ENCODE data around the gene DRGX.

Gene DRGX

DNA sequence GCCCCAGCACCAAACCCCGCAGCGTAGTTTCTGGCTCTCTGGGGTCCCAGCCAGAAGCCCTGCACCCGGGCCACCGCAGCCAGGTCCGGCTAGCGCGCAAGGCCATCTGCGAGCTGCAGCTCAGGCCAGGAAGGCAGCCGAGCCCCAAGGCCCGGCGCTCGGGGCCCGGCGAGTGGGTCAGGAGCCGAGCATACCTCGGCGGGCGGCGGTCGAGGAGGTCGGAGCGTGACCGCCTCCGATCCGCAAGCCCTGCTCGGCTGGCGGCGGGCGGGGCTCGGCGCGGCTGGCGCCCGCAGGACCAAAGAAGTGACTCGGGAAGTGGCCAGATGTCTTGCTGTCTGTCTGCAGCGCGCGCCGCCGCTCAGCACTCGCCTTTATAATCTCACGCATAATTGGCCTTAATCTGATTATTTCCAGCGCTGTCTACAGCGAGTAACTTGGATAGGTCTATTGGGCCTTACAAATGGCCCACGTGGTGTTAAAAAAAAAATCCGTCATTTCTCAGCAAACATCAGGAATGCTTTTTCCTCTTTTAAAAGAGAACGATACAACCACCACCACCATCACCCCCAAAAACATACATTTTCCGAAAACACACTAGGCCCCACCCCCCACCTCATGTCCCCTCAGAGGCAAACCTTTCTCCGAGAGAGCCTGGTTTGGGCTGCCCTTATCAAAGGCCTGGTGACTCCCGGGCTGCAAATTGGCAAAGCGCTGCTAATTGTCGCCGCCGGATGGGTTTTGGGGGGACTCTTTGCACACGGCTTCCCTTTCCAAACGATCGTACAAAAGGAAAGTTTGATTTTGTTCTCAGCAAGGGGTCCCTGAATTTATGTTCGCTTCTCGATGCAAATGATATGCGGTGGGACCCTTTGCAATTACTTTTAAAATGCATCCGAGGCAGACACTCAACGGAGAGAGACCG lies at the start of gene DRGX:
Gene DRGX (minus strand): TSS at position 349 of the 925 bp plus-strand sequence. CDS start 649 bp downstream, outside the sequence.
- DNase-seq (ENCODE audit: low read depth in 2 of 3, low spot score in 2 of 3), result no peak

- no peak for DNase-seq (ENCODE audit: low read depth in 2 of 3, low spot score in 2 of 3)
These were observed 48.5 kb upstream of the DRGX start for GRCh38 chr10:49444349-49444748.

GRCh38 chr10:49442863-49443262 lies 47.0 kb upstream of the DRGX start:
- no peak for DNase-seq (ENCODE audit: low read depth in 2 of 3, low spot score in 2 of 3)

DNA sequence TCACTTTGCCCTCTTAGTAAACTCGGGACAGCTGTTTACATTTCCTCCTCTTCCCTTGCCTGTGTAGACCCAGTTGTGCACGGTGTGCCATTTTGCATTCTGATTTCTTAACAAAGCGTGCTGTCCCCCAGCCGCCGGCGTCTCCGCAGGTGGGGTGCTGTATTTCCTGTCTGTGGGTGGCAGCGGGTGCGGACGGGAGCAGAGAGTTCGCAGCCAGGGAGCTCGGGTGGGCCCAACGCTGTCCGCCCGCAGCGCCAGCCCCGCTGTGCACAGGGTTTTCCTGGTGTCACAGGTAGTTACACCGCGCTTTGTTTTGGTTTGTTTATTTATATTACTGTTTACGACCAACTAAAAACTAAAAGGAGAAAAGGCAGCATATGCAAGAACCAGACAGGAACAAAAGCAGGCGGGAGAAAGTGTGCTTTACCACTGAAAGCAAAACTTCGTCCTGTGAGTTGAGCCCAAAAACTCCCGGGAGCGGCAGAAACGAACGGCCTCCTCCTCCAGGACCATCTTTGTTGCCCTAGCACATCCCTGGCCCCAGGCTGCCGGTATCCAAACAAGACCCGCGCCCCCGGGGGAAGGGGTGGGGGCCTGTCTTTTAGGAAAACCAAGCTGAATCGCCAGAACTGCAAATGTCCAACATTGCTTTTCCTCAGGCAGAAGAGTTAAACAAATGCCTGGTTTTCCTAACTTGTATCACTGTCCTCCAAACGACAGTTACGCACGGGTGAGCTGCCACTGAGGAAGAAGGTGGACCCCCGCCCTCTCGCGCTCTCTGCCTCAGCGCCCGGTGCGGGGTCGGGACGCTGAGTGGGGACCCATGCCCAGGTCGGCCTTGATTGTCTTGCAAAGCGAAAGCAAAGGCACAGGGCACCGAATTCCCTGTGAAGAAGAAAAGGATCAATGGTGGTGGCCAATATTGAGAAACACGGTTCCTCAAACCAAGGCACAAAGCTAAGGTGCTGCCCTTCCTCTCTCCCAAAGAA lies 45.9 kb upstream of the DRGX start:
- no peak for DNase-seq (ENCODE audit: low read depth in 2 of 3, low spot score in 2 of 3)

- no peak for DNase-seq (ENCODE audit: low read depth in 2 of 3, low spot score in 2 of 3)
These were observed 39.3 kb upstream of the DRGX start for GRCh38 chr10:49435225-49435624.

DNA sequence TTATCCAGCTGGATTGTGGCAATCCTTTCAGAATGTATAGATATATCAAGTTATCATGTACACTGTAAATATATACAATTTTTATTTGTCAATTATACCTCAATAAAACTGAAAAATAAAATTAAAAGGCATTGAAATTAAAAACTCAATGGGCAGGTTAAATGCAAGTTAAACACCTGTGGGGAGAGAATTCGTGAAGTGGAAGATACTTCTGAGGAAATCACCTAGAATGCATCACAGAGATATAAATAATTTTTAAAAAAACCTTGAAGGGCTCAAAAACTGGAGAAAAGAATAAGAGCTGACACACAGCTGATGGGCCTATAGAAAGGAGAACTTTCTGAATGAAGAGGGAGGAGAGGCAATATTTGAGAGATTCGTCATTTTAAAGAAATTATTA lies 37.2 kb upstream of the DRGX start:
- DNase-seq (ENCODE audit: low read depth in 2 of 3, low spot score in 2 of 3), result no peak

- no peak for DNase-seq (ENCODE audit: low read depth in 2 of 3, low spot score in 2 of 3)
These were observed 35.5 kb upstream of the DRGX start for GRCh38 chr10:49431426-49431825.

GRCh38 chr10:49429458-49429857 lies 33.6 kb upstream of the DRGX start:
- no peak for DNase-seq (ENCODE audit: low read depth in 2 of 3, low spot score in 2 of 3)

- no peak for DNase-seq (ENCODE audit: low read depth in 2 of 3, low spot score in 2 of 3)
These were observed 30.8 kb upstream of the DRGX start for GRCh38 chr10:49426490-49427360.

- no peak for DNase-seq (ENCODE audit: low read depth in 2 of 3, low spot score in 2 of 3)
These were observed 23.1 kb upstream of the DRGX start for GRCh38 chr10:49419005-49419404.

DNA sequence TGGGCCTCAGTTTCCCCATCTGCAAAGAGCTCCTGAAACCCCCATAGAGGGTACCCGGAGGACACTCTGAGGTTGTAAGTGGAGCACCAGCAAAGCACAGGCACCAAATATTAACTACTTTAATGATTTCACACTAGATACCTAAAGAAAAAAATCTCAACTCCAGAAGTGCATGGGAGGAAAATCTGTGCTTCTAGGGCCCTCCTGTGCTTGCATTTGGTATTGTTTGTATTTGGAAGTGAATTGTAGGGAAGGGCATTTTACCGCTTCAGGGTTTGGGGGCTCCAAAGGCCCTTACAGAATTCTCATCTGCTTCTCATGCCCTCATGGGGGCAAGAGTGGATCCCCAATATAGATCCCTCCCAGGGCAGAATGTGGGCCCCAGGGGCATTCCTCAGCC lies 22.4 kb upstream of the DRGX start:
- no peak for DNase-seq (ENCODE audit: low read depth in 2 of 3, low spot score in 2 of 3)

GRCh38 chr10:49418053-49418326 lies 22.1 kb upstream of the DRGX start:
- no peak for DNase-seq (ENCODE audit: low read depth in 2 of 3, low spot score in 2 of 3)

GRCh38 chr10:49417311-49418052 lies 21.6 kb upstream of the DRGX start:
- no peak for DNase-seq (ENCODE audit: low read depth in 2 of 3, low spot score in 2 of 3)

DNA sequence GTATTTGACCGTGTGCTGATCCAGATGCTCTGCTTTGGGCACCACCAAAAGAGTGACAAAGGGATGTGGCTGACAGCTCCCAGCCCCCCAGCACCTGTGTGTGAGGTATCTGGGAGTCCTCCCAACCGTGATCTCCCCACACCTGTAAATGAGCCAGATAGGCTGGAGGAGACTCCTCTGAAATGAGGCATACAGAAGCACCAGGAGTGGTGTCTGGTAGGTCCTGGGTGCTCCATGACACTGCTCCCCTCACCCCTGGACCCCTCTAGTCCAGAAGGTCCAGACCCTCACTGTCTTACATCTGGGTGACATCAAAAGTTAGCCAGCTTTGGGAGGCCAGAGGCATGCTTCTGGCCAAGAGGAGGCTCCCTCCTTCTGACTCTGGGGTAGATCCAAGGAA lies 20.0 kb upstream of the DRGX start:
- no peak for DNase-seq (ENCODE audit: low read depth in 2 of 3, low spot score in 2 of 3)

GRCh38 chr10:49415109-49415508 lies 19.2 kb upstream of the DRGX start:
- no peak for DNase-seq (ENCODE audit: low read depth in 2 of 3, low spot score in 2 of 3)

GRCh38 chr10:49414496-49414895 lies 18.6 kb upstream of the DRGX start:
- DNase-seq (ENCODE audit: low read depth in 2 of 3, low spot score in 2 of 3), result no peak

GRCh38 chr10:49412571-49412970 lies 16.7 kb upstream of the DRGX start:
- DNase-seq (ENCODE audit: low read depth in 2 of 3, low spot score in 2 of 3), result no peak

- DNase-seq (ENCODE audit: low read depth in 2 of 3, low spot score in 2 of 3), result no peak
These were observed 14.6 kb upstream of the DRGX start for GRCh38 chr10:49410365-49411074.

- no peak for DNase-seq (ENCODE audit: low read depth in 2 of 3, low spot score in 2 of 3)
These were observed 13.9 kb upstream of the DRGX start for GRCh38 chr10:49409755-49410154.
